Ovary (tissue), 3 donors: ENCODE results near the gene GSN.

Experiments used
- CTCF ChIP-seq, 3 donors: fragments of 450-650 bp in 2 of 3; fragments of 200-600 bp in 1 of 3; IDR thresholded peaks; one replicate each; pipeline versions ENCODE4 v1.5.1 to v1.8.0; 2016 to 2022; ENCODE audit warnings: antibody characterized with exemption in 3 of 3, mild to moderate bottlenecking in 1 of 3
- EP300 ChIP-seq: sonication (generic); formaldehyde crosslinking; IDR thresholded peaks from one replicate; pipeline ENCODE4 v1.6.1; 2017; ENCODE audit warnings: antibody characterized with exemption
- POLR2A ChIP-seq: fragments of 450-650 bp; IDR thresholded peaks from one replicate; pipeline ENCODE4 v1.6.1; 2017; ENCODE audit warnings: antibody characterized with exemption, mild to moderate bottlenecking, moderate library complexity
- donor health status: DM: no; HTN: no; CAD: no.

- TF ChIP-seq EP300 (no peak), CTCF (IDR thresholded peaks at IDR 0.05) (no peak), POLR2A (no peak)
These were observed 81.0 kb downstream of the GSN start for GRCh38 chr9:121349009-121349408.
